ENCODE data around the gene CASS4.

The CASS4 gene

DNA sequence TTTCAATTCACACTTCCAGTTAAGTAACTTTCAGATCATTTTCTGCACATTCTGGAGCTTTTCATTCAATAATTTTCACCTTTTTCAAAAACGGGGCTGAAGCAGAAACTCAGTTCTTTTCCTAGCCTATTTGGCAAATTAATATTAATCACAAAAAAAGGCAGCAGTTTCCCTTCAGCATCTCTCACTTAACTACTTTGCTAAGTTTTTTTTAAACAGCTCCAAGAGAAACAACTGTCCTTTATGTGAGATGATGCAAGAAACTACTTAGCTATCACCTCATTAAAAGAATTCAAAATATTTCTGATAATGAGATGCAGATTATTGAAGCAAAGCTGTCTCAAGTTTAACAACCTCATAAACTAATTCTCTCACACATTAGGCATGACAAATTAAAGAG is 11.8 kb downstream of the CASS4 start:
- no peak for DNase-seq

DNA sequence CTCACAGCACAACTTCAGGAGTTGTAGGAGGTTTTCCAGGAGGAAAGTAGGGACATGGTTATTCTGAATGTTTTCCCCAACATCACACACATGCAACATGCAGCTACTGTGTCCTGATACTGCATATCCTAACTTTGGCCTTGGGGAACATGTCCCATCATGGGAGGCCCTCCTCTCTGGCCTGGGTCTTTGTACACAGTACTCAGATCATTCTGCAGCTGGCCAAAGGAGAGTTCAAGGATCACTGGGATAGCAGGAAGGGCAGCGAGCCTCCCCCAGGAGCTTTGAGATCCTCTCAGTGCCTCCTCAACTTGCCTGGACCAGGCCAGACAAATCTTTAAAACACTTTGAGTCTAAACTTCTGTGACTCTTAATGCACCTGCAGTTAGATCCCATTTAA is 12.9 kb downstream of the CASS4 start:
- no peak for DNase-seq

DNA sequence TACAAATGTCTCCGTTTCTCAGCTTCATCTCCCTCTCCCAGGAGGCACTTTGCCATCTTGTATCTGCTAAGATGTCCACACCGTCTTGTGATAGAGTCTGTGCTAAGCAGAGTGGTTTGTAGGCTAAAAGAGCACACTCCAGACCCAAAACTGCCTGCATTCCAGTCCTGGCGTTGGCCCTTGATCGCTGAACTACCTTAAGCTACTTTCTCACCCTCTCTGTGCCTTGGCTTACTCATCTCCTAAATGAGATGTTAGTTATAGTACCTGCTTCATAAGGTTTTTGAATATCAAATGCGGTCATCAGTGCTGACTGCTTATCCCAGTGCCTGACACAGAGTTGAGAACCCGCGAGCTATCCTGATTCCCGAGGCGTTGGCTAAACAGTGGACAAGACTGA is 14.0 kb downstream of the CASS4 start:
- DNase-seq = no peak

DNA sequence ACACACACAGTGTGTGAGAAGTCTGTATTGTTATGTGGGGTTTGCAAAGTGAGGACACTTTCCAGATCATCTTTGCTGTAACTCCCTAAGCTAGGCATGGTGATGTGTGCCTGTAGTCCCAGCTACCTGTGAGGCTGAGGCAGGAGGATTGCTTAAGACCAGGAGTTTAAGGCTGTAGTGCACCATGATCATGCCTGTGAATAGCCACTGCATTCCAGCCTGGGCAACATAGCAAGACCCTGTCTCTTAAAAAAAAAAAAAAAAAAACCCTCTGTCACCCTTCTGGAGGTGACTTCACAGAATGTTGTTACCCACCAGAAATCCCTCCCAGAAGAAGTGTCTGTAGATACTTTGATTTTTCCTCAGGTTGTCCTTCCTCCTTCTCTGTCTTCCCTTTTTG is 14.9 kb downstream of the CASS4 start:
- no peak for DNase-seq

DNA sequence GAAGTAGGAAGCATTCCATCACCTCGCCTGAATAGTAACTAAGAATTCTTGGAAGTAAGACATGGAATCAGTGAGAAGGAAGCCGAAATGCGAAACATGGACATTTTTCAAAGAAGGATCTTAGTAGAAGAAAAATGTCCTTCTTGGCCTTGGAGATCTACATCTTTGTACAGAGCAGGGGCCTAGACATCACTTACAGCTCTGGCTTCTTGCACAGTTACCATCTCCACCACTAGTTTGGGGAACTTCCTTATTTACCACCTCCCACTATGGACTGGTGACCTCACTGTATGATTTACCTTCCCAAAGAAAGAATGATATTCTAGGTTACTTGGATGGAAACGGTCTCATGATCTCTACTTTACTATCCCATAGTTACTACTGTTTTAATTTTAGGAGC is 15.7 kb downstream of the CASS4 start:
- DNase-seq = no peak

DNA sequence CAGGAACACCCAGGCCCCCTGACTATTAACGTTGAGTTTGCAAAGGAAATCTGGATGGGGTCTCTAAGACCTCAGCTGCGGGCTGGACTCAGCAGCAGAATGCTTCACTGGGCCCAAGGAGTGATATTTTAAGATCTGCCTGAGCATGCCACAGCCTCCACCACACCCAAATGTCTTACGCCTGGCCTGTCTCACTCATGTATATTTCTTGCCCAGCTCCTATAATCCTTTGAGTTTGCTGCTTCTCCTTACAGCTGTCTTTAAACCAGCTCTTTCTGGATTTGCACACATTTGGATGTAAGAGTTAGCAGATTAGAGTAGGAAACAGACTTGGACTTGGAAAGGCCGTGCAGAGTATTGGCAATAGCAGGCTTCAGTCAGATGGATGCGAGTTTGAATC is 16.4 kb downstream of the CASS4 start:
- DNase-seq = no peak

DNA sequence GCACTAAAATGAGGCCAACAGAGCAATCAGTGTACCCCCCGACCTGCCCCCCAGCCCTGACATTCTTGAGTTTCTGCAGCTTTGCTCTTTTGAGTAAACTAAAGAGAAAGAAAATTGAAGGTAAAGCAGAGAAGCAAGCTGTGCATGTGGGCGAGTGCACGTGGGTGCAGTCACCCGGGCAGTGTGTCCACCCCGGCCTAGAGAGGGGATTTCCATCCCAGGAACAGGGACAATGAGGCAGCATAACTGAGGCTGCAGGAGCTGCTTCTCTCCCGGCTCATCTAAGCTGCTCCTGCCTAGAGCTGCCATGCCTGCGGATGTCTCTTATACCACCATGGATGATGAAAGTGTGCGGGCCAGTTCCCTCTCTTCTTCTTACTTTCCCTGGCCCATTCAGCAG is 16.8 kb downstream of the CASS4 start:
- DNase-seq = no peak

DNA sequence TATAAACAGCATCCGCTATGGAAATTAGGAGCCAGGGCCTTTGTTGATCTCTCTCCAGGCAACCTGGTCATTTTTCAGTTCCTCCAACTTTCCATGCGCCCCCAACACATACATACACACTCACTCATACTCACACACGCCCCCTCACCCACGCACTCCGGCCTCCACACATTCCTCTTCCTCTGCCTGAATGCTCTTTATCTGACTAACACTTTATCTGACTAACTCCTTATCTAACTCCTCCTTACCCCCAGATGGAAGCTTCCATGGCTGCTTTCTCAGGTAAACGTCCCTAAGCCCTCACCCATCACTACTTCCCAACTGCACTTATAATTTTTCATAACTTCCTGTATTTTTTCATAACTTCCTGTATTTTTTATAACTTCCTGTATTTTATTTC is 17.4 kb downstream of the CASS4 start:
- no peak for DNase-seq

DNA sequence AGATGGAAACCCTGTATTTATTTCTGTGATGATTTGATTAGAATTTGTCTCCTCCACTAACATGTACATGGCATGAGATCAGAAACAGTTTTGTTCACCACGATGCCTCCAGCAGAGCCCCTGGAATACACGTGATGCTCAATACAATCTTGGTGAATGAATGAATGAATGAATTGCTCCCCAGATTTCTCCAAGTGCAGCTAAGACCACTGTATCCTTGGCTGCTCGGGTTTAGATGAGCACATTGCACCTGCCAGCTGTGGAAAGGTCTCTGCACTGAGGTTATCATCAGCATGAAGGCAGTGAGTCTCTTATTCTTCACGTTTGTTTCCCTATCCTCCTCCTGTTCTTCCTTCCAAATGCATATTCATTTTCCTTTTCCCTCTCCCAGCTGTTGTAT is 17.9 kb downstream of the CASS4 start:
- no peak for DNase-seq

DNA sequence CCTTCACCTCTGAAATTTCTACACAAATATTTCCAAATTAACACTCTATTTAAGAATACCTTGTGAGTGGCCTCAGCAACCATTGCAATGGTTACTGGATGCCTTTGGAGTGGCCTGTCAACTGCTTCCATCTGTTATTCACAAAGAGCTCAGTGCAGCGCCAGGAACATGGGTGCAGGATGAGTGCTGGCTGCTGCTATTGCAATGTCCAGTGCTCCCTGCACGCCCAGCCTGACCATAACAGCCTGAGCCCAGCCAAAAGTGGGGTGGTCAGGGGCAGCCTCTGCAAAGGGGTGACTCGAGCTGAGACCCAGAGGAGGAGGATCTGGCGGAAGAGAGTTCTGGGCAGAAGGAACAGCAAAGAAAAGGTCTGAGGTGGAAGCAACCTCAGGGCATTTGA is 18.4 kb downstream of the CASS4 start:
- DNase-seq = no peak

DNA sequence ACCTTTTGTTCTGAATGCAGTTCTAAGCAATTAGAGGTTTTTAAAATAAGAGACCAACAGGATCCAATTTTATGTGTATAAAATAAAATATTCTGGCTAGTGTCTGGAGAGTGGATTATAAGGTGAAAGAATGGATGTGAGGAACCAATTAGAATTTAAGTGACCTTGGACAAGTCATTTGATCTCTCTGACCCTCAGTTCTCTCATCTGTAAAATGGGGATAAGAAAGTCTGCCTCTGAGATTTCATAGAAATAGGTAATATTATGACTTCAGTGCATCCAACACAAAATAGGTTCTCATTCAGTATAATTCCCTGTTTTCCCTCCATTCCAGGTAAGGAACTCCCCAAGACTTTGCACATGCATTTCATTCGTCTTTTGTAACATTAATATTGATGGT is 18.9 kb downstream of the CASS4 start:
- no peak for DNase-seq

DNA sequence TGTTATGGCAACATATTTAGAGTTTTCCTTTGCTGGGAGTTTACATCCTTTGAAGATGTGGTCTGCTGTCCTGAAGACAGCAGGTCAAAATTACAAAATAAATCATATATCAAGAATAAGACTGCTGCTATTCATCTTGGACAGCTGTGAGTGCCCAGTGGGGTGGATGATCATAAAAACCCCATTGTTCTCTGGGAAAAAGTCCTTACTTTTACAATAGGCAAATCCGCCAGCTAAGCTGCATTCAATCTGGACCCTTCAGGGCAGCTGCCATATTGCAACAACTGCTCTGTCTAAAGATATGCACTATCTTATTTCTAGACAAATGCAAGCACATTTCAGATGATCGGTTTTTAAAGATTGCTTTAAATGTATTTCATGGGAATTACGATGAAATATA is 19.4 kb downstream of the CASS4 start:
- DNase-seq = no peak

DNA sequence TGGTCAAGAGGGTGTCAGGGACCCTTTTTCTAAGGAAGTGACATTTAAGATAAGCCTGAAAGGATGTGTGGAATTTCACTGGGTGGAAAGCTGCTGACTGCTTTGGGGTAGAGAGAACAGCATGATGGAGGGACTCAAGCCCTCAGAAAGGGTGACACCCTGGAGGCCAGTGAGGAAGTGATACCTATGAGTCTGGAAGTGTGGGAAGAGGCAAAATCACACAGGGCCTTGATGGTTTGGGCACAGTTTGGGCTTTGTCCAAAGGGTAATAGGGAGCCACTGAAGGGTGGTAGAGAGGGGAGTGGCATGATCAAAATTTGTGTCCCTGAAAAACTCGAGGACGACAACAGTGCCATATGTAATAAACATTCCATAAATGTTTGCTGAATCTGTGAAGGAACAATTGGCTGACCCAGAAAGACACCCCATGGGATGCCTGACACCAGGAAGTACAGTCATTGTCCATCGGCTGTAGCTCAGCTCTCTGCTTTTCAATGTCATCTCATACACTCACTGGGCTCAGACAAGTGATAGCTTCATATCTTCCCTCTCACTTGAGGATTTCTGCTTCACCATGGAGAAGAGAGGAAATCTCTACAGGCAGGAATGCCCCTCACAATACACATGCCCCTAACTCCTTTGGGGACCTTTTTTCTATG is 21.3 kb downstream of the CASS4 start:
- no peak for DNase-seq

DNA sequence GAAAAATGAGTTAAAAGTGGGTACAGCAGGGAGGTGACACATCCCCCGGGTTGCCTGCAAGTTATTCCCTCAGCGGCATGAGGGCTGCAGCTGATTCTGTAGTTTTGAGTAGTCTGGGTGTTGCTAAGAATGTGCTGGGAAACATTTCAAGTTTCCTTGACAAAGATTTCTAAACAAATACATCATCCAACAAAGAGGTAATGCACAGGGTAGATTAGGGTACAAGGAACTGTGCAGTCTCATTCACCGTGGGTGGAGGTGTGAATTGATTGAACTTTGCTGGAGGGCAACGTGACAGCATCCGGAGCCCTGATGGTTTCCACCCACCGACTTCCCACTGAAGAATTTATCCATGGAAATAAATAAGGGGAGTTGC is 21.8 kb downstream of the CASS4 start:
- DNase-seq = no peak

DNA sequence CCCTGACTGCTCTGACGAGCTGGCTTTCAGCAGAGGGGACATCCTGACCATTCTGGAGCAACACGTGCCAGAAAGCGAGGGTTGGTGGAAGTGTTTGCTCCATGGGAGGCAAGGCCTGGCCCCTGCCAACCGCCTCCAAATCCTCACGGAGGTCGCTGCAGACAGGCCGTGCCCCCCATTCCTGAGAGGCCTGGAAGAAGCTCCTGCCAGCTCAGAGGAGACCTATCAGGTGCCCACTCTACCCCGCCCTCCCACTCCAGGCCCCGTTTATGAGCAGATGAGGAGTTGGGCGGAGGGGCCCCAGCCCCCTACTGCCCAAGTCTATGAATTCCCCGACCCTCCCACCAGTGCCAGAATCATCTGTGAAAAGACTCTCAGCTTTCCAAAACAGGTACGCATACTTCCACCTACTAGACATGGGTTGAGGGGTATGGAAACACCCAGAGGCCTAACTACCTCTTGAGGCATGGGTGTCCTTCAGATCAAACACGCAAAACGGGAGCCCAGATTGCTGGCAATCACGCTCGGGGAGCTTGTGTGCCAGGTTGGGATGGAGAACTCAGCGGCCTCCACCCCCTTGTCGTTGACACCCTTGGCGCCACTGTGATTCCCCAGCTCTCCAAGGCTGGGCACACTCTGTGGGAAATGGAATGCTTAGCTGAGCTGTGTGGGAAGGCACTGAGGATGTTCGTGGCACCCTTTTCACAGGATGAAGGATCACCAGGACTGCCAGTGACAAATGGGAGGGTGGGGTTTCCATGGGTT is 25.3 kb downstream of the CASS4 start:
- DNase-seq = no peak

DNA sequence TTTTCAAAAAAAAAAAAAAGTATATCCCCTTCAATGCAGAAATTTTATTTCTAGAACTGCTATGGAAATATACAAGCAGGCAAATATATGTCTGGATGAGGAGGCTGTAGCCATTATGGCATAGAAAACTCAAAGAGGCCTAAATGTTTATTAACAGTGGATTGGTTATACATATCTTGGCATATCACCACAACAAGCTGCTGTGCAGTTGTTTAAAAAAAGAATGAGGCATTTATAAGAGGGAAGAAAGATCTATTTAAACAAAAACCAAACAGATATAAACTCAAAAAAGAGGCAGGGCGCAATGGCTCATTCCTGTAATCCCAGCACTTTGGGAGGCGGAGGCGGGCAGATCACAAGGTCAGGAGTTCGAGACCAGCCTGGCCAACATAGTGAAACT is 26.2 kb downstream of the CASS4 start:
- DNase-seq = no peak

DNA sequence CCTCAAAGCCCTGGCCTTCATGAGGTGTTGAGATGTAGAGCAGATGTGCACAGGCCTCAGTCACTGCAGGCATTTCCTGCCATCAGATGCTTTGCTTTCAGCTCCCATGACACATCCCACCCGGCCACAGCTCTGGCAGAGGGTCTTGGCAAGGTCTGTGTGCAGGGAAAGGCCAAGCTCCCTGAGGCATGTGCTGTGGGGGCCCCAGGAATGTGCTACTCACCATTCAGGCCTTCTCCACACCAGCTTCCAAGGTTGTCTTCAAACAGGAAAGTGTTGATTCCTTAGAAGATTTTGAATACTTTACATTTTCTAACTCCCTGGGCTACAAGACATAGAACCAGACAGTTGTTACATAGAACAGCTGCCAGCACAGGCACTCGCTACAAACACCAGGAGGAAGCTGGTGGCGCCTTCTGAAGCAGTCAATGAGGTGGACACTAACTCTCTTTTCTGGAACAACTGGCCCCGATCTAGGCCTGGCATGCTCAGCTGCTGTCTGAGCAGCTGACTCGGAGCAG is 27.8 kb downstream of the CASS4 start:
- no peak for DNase-seq

DNA sequence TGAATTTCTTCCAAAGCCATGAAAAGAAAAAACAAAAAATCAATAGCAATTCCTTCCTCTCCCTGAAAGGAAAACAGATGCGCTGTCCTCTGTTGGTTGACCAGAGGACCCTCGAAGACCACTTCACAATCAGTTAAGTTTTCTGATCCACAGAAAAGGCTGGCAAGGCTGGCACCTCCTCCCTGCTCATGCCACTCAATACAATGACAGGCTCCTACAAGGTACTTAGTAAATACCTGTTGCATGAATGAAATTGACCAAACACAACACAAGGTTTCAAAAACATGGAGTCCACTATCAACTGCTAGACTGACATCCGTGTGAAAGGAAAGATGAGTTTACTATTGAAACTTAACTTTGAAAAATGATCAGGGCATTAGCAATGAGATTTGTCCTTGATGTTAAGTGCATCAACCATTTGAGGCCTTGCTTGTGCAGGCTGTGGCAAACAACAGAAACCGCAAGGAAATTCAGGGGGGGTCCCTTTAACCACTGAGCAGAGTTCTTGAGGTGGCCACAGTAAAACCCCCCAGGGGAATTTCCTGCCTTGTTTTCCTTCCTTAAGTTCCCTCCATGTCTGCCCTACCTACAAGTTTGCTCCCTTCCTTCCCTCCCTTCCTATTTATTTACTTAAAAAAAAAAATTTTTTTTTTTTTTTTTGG is 28.4 kb downstream of the CASS4 start:
- DNase-seq = no peak

DNA sequence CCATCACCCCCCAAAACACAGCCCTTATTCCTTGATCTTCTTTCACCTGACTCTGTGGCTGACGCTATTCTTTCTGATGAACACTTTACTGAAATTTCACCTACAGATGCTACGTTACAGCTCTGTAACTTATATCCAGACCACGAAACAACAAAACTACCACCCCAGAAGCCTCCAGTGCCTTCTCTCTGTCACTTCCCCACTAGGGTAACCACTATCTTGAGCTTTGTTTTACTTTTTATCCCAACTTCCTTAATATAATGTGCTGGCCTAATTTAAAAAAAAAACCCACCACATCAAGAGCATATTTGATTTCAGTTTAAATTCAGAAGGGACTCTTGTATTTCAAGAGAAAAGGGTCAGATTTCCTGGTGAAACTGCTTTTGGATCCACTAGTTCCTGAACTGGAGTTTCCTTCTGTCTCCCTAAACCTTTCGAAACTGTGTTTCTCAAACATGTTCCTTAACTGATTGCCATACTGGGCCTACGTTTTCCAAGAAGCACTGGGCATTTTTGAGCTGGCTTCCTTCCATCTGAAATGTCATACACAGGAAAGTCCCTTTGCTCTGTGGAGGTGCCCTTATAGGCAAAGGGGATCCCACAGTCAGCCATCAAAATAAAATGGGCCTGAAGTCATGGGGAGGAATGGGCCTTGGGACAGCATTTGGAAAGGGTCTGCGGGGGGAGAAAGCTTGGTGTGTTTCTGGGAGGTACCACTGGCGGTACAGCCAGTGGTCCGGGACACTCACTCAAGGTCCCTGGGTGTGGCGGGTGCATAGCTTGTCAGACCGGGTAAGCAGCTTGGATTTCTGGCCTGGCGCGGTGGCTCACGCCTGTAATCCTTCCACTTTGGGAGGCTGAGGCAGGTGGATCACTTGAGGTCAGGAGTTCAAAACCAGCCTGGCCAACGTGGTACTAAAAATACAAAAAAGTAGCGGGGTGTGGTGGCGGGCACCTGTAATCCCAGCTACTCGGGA is 30.6 kb downstream of the CASS4 start:
- DNase-seq = no peak

DNA sequence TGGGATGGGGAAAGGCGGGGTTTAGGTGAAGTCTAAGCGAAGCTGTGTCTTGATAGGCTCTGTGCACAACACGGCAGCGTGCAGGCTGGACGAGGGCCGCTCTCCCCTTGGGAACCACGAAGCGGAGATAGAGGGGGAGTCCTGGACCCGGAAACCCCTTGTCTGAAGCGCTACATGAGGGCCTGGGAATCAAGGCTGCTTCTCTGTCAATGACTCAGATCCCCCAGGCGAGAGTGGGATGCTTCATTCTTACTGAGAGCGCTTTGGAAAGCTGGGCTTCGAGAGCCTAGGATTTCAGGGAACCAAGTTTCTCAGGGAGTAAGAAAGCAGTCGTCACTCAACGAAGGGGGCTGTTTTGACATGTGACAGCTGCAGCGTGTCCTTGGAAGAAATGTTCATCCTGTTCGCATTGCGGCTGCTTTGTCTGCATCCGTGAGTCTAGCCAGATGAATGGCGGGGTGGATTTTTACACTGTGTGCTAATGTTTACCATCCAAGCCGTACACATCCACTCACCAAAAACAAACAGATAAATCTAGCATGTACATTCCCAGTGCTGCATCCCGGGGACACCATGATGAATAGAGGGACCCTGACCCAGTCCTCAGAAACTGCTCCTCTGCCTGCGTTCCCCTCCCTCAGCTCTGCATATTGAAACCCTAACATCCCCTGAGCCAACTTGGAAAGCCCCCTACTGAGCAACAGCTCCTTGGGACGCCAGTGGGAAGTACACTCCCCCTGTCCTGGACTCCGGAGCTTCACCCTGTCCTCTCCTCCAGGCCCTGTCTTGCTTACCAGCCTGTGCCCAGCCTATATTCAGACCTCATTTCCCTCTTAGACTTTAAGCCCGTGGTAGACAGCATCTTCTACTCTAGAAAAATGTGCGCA is 31.8 kb downstream of the CASS4 start:
- DNase-seq = no peak

DNA sequence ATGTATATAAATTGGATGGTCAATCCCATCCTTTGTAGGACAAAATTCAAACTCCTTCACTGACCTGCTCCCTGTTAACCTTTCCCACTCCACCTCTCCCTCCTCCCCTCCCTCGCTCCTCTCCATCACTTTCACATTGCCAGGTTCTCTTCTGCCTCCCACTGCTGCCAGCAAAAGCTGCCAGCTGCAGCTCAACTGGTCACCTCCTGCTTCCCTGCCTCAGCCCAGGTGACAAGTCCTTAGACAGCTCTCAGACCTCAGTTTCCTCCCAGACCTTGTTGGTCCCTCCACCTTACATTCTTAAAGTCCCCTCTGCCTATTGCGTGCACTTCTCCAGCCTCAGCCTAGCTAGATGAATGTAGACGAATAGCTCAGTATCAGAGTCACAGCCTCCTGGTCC is 33.1 kb downstream of the CASS4 start:
- no peak for DNase-seq

DNA sequence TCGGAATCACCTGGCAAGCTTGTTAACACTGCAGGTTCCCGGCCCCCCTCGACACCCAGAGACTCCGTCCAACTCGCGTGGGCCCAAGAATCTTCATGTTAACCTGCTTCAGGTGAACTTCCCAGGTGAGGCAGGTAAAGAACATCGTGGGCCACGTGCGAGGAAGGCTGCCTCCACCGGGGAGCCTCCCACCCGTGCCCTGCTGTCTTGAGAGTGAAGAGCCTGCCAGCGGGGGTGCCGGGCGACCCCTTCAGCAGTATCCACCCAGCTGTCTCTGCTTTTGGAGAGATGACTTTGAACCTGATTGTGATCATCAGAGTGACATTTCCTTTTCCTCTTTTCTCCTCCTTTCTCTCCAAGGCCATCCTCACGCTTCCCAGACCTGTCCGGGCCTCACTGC is 33.5 kb downstream of the CASS4 start:
- no peak for DNase-seq
